PC-9 (cell line): ENCODE measurements around the gene NACC2. TPM values are rescaled to one million over a fixed set of nuclear protein-coding genes. Genes with fewer than 3 reads are reported as not detected.

Source experiments
- BruUV-seq: library from RNA; stranded (reverse); fragments of 400-500 nt; replicated peaks from 2 replicates; lab custom pipeline; 2021; lab: Mats Ljungman, UMichigan
- CTCF ChIA-PET: fragments of 300-600 bp; sonication (Branson Sonifier 250); formaldehyde crosslinking; loops from one replicate; lab custom pipeline; 2022; ENCODE audit warnings: antibody characterized with exemption; lab: Charles Lee
- POLR2A ChIA-PET: fragments of 300-600 bp; sonication (Branson Sonifier 250); formaldehyde crosslinking; loops from one replicate; lab custom pipeline; 2022; ENCODE audit warnings: antibody characterized with exemption; ENCODE audit not compliant: unreplicated experiment; lab: Charles Lee
- DNase-seq, 2 experiments: peaks; one replicate each; pipeline versions ENCODE4 v3.0.0 to v3.0.0-alpha.2; 2015 to 2022; ENCODE audit warnings: mixed read lengths in 1 of 2
- H2AFZ ChIP-seq: fragments of 200-600 bp; sonication (generic); 2 replicates; pipeline ENCODE4 v1.8.1; 2017; ENCODE audit warnings: antibody characterized with exemption
- H3F3A ChIP-seq: fragments of 200-600 bp; sonication (generic); 2 replicates; pipeline ENCODE4 v1.8.1; 2017; ENCODE audit warnings: antibody characterized with exemption, mild to moderate bottlenecking, low read depth; ENCODE audit not compliant: insufficient read depth
- H3K27ac ChIP-seq: fragments of 200-600 bp; sonication (generic); 2 replicates; pipeline ENCODE4 v1.6.1; 2016; ENCODE audit warnings: mixed run types
- H3K27me3 ChIP-seq: fragments of 200-600 bp; sonication (generic); 2 replicates; pipeline ENCODE4 v1.6.1; 2016; ENCODE audit warnings: low read depth, mixed run types; ENCODE audit not compliant: insufficient read depth
- H3K36me3 ChIP-seq: fragments of 200-600 bp; sonication (generic); 2 replicates; pipeline ENCODE4 v1.6.1; 2016; ENCODE audit warnings: low read depth, mixed run types
- H3K4me1 ChIP-seq: fragments of 200-600 bp; sonication (generic); replicated peaks from 2 replicates; pipeline ENCODE4 v1.6.1; 2016; ENCODE audit warnings: mixed run types; ENCODE audit not compliant: insufficient read depth
- H3K4me2 ChIP-seq: fragments of 200-600 bp; sonication (generic); 2 replicates; pipeline ENCODE4 v1.6.1; 2017; ENCODE audit warnings: mixed run types
- H3K4me3 ChIP-seq: fragments of 200-600 bp; sonication (generic); 2 replicates; pipeline ENCODE4 v1.6.1; 2016; ENCODE audit warnings: mixed run types
- H3K79me2 ChIP-seq: fragments of 200-600 bp; sonication (generic); 2 replicates; pipeline ENCODE4 v1.6.1; 2017; ENCODE audit warnings: low read depth, mixed run types
- H3K9me2 ChIP-seq: fragments of 200-600 bp; sonication (generic); 2 replicates; pipeline ENCODE4 v1.8.1; 2017; ENCODE audit warnings: mild to moderate bottlenecking; ENCODE audit not compliant: insufficient read depth
- H3K9me3 ChIP-seq: fragments of 200-600 bp; sonication (generic); 2 replicates; pipeline ENCODE4 v1.8.1; 2016; ENCODE audit warnings: low read depth; ENCODE audit not compliant: insufficient read depth
- H4K20me1 ChIP-seq: fragments of 200-600 bp; sonication (generic); 2 replicates; pipeline ENCODE4 v1.8.1; 2017; ENCODE audit not compliant: insufficient read depth
- EZH2 ChIP-seq: fragments of 200-600 bp; sonication (generic); IDR thresholded peaks from 2 replicates; pipeline ENCODE4 v1.8.0; 2017; ENCODE audit warnings: antibody characterized with exemption, low read depth
- intact Hi-C: fragments of 100-400 bp; cut with micrococcal nuclease; formaldehyde crosslinking; loops from one replicate; pipeline ENCODE4 v1.10.0; 2022; ENCODE audit not compliant: unreplicated experiment
- total RNA-seq: library from RNA; stranded (reverse); gene quantifications from 2 replicates; pipeline ENCODE4 v1.2.3, GENCODE V29; 2021
- TF ChIP-seq, protein P1 (sequence below): fragments of 200-600 bp; sonication (generic); conservative IDR thresholded peaks from 2 replicates; pipeline ENCODE4 v1.6.1; 2017; ENCODE audit warnings: mixed run types, antibody characterized with exemption, mild to moderate bottlenecking, moderate library complexity

The NACC2 gene
- total RNA-seq, 1 experiment from 2014 or later, result 22.4 TPM

DNA sequence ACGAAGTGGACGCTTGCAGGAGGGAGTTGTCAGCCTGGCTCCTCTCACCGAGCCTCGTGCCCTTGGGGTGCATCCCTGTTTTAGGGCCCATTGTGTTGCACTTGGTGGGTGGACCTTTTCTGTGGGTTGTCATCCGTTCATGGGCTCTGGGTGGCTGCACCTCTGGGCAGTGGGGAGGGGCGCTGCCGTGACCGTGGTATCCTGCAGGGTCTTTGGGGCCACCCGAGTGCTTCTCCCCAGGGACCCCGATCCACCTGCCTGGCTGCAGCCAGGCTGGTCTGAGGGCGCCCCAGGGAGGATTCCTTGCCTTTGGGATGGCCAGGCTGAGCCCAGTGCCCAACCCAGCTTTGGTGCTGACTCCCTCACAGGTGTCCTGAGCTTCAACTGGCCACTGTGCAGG lies 92.9 kb downstream of the NACC2 start:
- H3K4me2 ChIP-seq, result no peak overlapping the region
- no peak overlapping the region for H3K27ac ChIP-seq
- H3K9me3 ChIP-seq, result no peaks in the 10 kb centered on the region
- BruUV-seq, result no TSS peak
- no peak overlapping the region for H3K4me3 ChIP-seq
- no peaks in the 10 kb centered on the region for H4K20me1 ChIP-seq
- H3K36me3 ChIP-seq, result no peaks in the 10 kb centered on the region
- CTCF ChIA-PET, result no interaction called here
- H3K79me2 ChIP-seq, result no peaks in the 10 kb centered on the region
- no peaks in the 10 kb centered on the region for H3K4me1 ChIP-seq
- POLR2A ChIA-PET, result no interaction called here
- TF ChIP-seq, protein P1, sequence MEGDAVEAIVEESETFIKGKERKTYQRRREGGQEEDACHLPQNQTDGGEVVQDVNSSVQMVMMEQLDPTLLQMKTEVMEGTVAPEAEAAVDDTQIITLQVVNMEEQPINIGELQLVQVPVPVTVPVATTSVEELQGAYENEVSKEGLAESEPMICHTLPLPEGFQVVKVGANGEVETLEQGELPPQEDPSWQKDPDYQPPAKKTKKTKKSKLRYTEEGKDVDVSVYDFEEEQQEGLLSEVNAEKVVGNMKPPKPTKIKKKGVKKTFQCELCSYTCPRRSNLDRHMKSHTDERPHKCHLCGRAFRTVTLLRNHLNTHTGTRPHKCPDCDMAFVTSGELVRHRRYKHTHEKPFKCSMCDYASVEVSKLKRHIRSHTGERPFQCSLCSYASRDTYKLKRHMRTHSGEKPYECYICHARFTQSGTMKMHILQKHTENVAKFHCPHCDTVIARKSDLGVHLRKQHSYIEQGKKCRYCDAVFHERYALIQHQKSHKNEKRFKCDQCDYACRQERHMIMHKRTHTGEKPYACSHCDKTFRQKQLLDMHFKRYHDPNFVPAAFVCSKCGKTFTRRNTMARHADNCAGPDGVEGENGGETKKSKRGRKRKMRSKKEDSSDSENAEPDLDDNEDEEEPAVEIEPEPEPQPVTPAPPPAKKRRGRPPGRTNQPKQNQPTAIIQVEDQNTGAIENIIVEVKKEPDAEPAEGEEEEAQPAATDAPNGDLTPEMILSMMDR, result no peak
- TF ChIP-seq EZH2, result no peak
- DNase-seq, result no peak
- H3K27me3 ChIP-seq, result no peaks in the 10 kb centered on the region
- no peak overlapping the region for H2AFZ ChIP-seq
- no peaks in the 10 kb centered on the region for H3K9me2 ChIP-seq
- H3F3A ChIP-seq, result no peaks in the 10 kb centered on the region
- intact Hi-C loops, result no loop called here

DNA sequence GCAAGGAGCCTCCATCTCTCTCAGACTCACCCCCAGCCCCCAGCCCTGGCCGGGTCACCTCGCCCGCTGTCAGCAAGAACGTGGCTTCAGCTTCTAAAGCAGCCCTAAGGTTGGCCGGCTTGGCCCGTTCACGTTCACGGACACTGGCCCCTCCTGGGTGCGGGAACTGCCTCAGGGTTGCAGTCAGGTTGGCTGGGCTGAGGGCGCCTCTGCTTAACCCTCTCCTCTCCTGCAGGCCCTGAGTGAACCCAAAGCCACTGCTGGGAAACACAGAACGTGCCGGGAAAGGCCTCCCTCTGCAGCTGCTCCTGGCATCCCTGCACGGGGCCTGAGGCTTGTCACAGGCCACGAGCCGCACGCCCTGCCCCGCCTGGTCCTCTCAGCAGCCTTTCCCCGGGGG lies 93.9 kb downstream of the NACC2 start:
- no TSS peak for BruUV-seq
- no peaks in the 10 kb centered on the region for H3F3A ChIP-seq
- no peak overlapping the region for H2AFZ ChIP-seq
- no peaks in the 10 kb centered on the region for H3K36me3 ChIP-seq
- ChIA-PET CTCF (interaction anchor here (0.6 kb wide), 1 partner anchor 33 kb away, joined by 3 read pairs; no protein-coding TSS in a partner anchor), POLR2A (no interaction called here)
- H3K27me3 ChIP-seq, result no peaks in the 10 kb centered on the region
- TF ChIP-seq EZH2, result no peak
- TF ChIP-seq, protein P1, result no peak
- no peaks in the 10 kb centered on the region for H3K79me2 ChIP-seq
- H3K4me2 ChIP-seq, result no peak overlapping the region
- no peak overlapping the region for H3K4me3 ChIP-seq
- H3K9me3 ChIP-seq, result no peaks in the 10 kb centered on the region
- DNase-seq, result no peak
- H3K9me2 ChIP-seq, result no peaks in the 10 kb centered on the region
- no peaks in the 10 kb centered on the region for H4K20me1 ChIP-seq
- H3K4me1 ChIP-seq, result no peaks in the 10 kb centered on the region
- H3K27ac ChIP-seq, result no peak overlapping the region
- intact Hi-C loops, result no loop called here

GRCh38 chr9:135998410-135999071 lies 96.5 kb downstream of the NACC2 start:
- Histone ChIP-seq H3K79me2 (no peaks in the 10 kb centered on the region), H3K4me1 (no peaks in the 10 kb centered on the region), H3K27me3 (no peaks in the 10 kb centered on the region), H2AFZ (no peak overlapping the region), H4K20me1 (no peaks in the 10 kb centered on the region), H3K4me3 (no peak overlapping the region), H3F3A (no peaks in the 10 kb centered on the region), H3K9me2 (no peaks in the 10 kb centered on the region), H3K9me3 (no peaks in the 10 kb centered on the region), H3K27ac (no peak overlapping the region), H3K36me3 (no peaks in the 10 kb centered on the region), H3K4me2 (no peak overlapping the region)
- ChIA-PET CTCF (no interaction called here), POLR2A (no interaction called here)
- BruUV-seq, result no TSS peak
- TF ChIP-seq, protein P1, result no peak
- TF ChIP-seq EZH2, result no peak
- intact Hi-C loops, result no loop called here
- DNase-seq, result no peak
